Measurements from ENCODE around the gene BAX.

The BAX gene

GRCh38 chr19:48982280-48982679 is 27.6 kb downstream of the BAX start:
- no peak for TF ChIP-seq CTCF (IDR thresholded peaks at IDR 0.05; ENCODE audit: extremely low read depth, insufficient read depth, missing control alignments)
- in situ Hi-C loops (cut with MboI; ENCODE audit: low pct_unique_long_range_greater_than_20kb, low sequenced_read_pairs, unreplicated experiment), result no loop called here
- no peak for DNase-seq (ENCODE audit: low spot score)

- TF ChIP-seq CTCF (IDR thresholded peaks at IDR 0.05; ENCODE audit: extremely low read depth, insufficient read depth, missing control alignments), result no peak
- no peak for DNase-seq (ENCODE audit: low spot score)
- in situ Hi-C loops (cut with MboI; ENCODE audit: low pct_unique_long_range_greater_than_20kb, low sequenced_read_pairs, unreplicated experiment), result no loop called here
These were observed 31.0 kb downstream of the BAX start for GRCh38 chr19:48985711-48986110.

- DNase-seq (ENCODE audit: low spot score), result no peak
- no peak for TF ChIP-seq CTCF (IDR thresholded peaks at IDR 0.05; ENCODE audit: extremely low read depth, insufficient read depth, missing control alignments)
- in situ Hi-C loops (cut with MboI; ENCODE audit: low pct_unique_long_range_greater_than_20kb, low sequenced_read_pairs, unreplicated experiment), result no loop called here
These were observed 31.5 kb downstream of the BAX start for GRCh38 chr19:48986211-48986610.

GRCh38 chr19:48987323-48987722 is 32.6 kb downstream of the BAX start:
- in situ Hi-C loops (cut with MboI; ENCODE audit: low pct_unique_long_range_greater_than_20kb, low sequenced_read_pairs, unreplicated experiment), result no loop called here
- no peak for DNase-seq (ENCODE audit: low spot score)
- TF ChIP-seq CTCF (IDR thresholded peaks at IDR 0.05; ENCODE audit: extremely low read depth, insufficient read depth, missing control alignments), result no peak

GRCh38 chr19:48988286-48988685 is 33.6 kb downstream of the BAX start:
- in situ Hi-C loops (cut with MboI; ENCODE audit: low pct_unique_long_range_greater_than_20kb, low sequenced_read_pairs, unreplicated experiment), result no loop called here
- no peak for TF ChIP-seq CTCF (IDR thresholded peaks at IDR 0.05; ENCODE audit: extremely low read depth, insufficient read depth, missing control alignments)
- no peak for DNase-seq (ENCODE audit: low spot score)

GRCh38 chr19:48988860-48989259 is 34.2 kb downstream of the BAX start:
- no peak for DNase-seq (ENCODE audit: low spot score)
- TF ChIP-seq CTCF (IDR thresholded peaks at IDR 0.05; ENCODE audit: extremely low read depth, insufficient read depth, missing control alignments), result no peak
- in situ Hi-C loops (cut with MboI; ENCODE audit: low pct_unique_long_range_greater_than_20kb, low sequenced_read_pairs, unreplicated experiment), result no loop called here

- DNase-seq (ENCODE audit: low spot score), result no peak
These were observed 35.1 kb downstream of the BAX start for GRCh38 chr19:48989701-48990291.

More at GRCh38 chr19:48989701-48990291, 35.1 kb downstream of the BAX start:
- in situ Hi-C loops (cut with MboI; ENCODE audit: low pct_unique_long_range_greater_than_20kb, low sequenced_read_pairs, unreplicated experiment), result no loop called here
- no peak for TF ChIP-seq CTCF (IDR thresholded peaks at IDR 0.05; ENCODE audit: extremely low read depth, insufficient read depth, missing control alignments)

Measured in GM13977 (cell line).